Activated effector memory CD4-positive, alpha-beta T cell treated with anti-CD3 and anti-CD28 coated beads, Interleukin-2, amount 50 U/mL, for 16 hours (primary cell): Measurements from ENCODE around the gene DKKL1.

Source experiments
- DNase-seq: peaks from one replicate; pipeline ENCODE4 v3.0.0-alpha.2; 2020

Gene DKKL1

GRCh38 chr19:49338023-49338677, 25.5 kb upstream of the DKKL1 start:
- peak; percentile 57 for DNase-seq

- peak; percentile 63 for DNase-seq
Observed at GRCh38 chr19:49338691-49339300, 24.9 kb upstream of the DKKL1 start.

- peak; percentile 54 for DNase-seq
Observed at GRCh38 chr19:49339301-49340068, 24.2 kb upstream of the DKKL1 start.

GRCh38 chr19:49340069-49340864, 23.4 kb upstream of the DKKL1 start:
- DNase-seq = peak; percentile 58

GRCh38 chr19:49340865-49341718, 22.6 kb upstream of the DKKL1 start:
- DNase-seq = peak; percentile 43

GRCh38 chr19:49342291-49342721, 21.4 kb upstream of the DKKL1 start:
- peak; percentile 39 for DNase-seq

- peak; percentile 14 for DNase-seq
Observed at GRCh38 chr19:49343123-49343522, 20.6 kb upstream of the DKKL1 start.

- no peak for DNase-seq
Observed at GRCh38 chr19:49344505-49345423, 18.9 kb upstream of the DKKL1 start.

- no peak for DNase-seq
Observed at GRCh38 chr19:49347191-49347590, 16.5 kb upstream of the DKKL1 start.

GRCh38 chr19:49347835-49348234, 15.8 kb upstream of the DKKL1 start:
- DNase-seq = no peak

GRCh38 chr19:49348305-49349189, 15.1 kb upstream of the DKKL1 start:
- no peak for DNase-seq

GRCh38 chr19:49349567-49349966, 14.1 kb upstream of the DKKL1 start:
- no peak for DNase-seq

GRCh38 chr19:49355909-49356353, 7.7 kb upstream of the DKKL1 start:
- no peak for DNase-seq

- no peak for DNase-seq
Observed at GRCh38 chr19:49356382-49356781, 7.3 kb upstream of the DKKL1 start.

- DNase-seq = no peak
Observed at GRCh38 chr19:49357186-49357585, 6.5 kb upstream of the DKKL1 start.

GRCh38 chr19:49359851-49360820, 3.5 kb upstream of the DKKL1 start:
- no peak for DNase-seq

GRCh38 chr19:49361438-49362047, 2.1 kb upstream of the DKKL1 start:
- DNase-seq = no peak
